Esophagus squamous epithelium (tissue), 4 donors: Measurements from ENCODE around the gene ANGEL2.

Source experiments
- POLR2A ChIP-seq, 4 donors: fragments of 450-650 bp; IDR thresholded peaks; one replicate each; pipeline ENCODE4 v1.6.1; 2017; ENCODE audit warnings: antibody characterized with exemption in 4 of 4, mild to moderate bottlenecking in 4 of 4, moderate library complexity in 3 of 4
- TF ChIP-seq, protein P1 (sequence below), 6 experiments: fragments of 450-650 bp in 4 of 6; fragments of 200-600 bp in 2 of 6; sonication (generic) in 2 of 6; IDR thresholded peaks; one replicate each; pipeline ENCODE4 v1.5.1; 2016 to 2019; ENCODE audit warnings: antibody characterized with exemption in 6 of 6, mild to moderate bottlenecking in 4 of 6, moderate library complexity in 4 of 6

DNA sequence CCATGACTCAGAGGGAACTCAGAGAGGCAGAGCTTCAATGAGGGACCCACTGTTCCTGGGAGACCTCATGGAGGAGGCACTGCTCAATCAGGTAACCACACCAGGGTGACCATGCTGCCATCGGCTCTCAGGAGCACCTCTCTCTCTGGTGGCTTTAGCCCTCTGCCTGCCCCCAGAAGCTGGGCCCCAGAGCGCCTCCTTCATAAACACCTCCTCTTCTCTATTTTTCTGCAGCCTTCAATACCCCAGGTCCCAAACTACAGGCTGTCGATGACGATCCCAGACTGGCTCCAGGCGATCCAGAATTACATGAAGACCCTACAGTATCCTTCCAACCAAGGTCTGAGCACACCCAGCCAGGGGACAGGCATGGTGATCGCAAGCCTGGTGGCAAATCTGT, 54.7 kb downstream of the ANGEL2 start:
- TF ChIP-seq, protein P1, sequence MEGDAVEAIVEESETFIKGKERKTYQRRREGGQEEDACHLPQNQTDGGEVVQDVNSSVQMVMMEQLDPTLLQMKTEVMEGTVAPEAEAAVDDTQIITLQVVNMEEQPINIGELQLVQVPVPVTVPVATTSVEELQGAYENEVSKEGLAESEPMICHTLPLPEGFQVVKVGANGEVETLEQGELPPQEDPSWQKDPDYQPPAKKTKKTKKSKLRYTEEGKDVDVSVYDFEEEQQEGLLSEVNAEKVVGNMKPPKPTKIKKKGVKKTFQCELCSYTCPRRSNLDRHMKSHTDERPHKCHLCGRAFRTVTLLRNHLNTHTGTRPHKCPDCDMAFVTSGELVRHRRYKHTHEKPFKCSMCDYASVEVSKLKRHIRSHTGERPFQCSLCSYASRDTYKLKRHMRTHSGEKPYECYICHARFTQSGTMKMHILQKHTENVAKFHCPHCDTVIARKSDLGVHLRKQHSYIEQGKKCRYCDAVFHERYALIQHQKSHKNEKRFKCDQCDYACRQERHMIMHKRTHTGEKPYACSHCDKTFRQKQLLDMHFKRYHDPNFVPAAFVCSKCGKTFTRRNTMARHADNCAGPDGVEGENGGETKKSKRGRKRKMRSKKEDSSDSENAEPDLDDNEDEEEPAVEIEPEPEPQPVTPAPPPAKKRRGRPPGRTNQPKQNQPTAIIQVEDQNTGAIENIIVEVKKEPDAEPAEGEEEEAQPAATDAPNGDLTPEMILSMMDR (IDR thresholded peaks at IDR 0.05) = no peak
- TF ChIP-seq POLR2A (IDR thresholded peaks at IDR 0.05) = no peak
